Smooth muscle cell (in vitro differentiated cells): ENCODE measurements around the gene PPP6R3. TPM values are rescaled to one million over a fixed set of nuclear protein-coding genes. Genes with fewer than 3 reads are reported as not detected.

ENCODE experiments used
- DNase-seq: peaks from one replicate; lab custom pipeline; 2025; ENCODE audit not compliant: unreplicated experiment; lab: John Stamatoyannopoulos, UW
- H2AFZ ChIP-seq: fragments of 200-600 bp; sonication (generic); 2 replicates; pipeline ENCODE4 v1.6.0; 2016; ENCODE audit warnings: antibody characterized with exemption, low read depth, mild to moderate bottlenecking
- H3F3A ChIP-seq: fragments of 200-600 bp; sonication (generic); 2 replicates; pipeline ENCODE4 v1.6.0; 2017; ENCODE audit warnings: antibody characterized with exemption, low read depth
- H3K27ac ChIP-seq: fragments of 200-600 bp; sonication (generic); 2 replicates; pipeline ENCODE4 v1.5.1; 2016; ENCODE audit warnings: low read depth, mild to moderate bottlenecking
- H3K27me3 ChIP-seq: fragments of 200-600 bp; sonication (generic); 2 replicates; pipeline ENCODE4 v1.6.1; 2016; ENCODE audit warnings: low read depth, mild to moderate bottlenecking
- H3K36me3 ChIP-seq: fragments of 200-600 bp; sonication (generic); 2 replicates; pipeline ENCODE4 v1.5.1; 2016; ENCODE audit warnings: low read depth
- H3K4me1 ChIP-seq: fragments of 200-600 bp; sonication (generic); 2 replicates; pipeline ENCODE4 v1.5.1; 2016; ENCODE audit warnings: low read depth
- H3K4me2 ChIP-seq: fragments of 200-600 bp; sonication (generic); 2 replicates; pipeline ENCODE4 v1.6.0; 2016; ENCODE audit warnings: mild to moderate bottlenecking
- H3K4me3 ChIP-seq: fragments of 200-600 bp; sonication (generic); 2 replicates; pipeline ENCODE4 v1.5.1; 2016; ENCODE audit warnings: mild to moderate bottlenecking
- H3K79me2 ChIP-seq: fragments of 200-600 bp; sonication (generic); 2 replicates; pipeline ENCODE4 v1.6.0; 2016; ENCODE audit warnings: low read depth, mild to moderate bottlenecking
- H3K9ac ChIP-seq: fragments of 200-600 bp; sonication (generic); 2 replicates; pipeline ENCODE4 v1.6.0; 2016; ENCODE audit warnings: low read depth
- H3K9me3 ChIP-seq: fragments of 200-600 bp; sonication (generic); replicated peaks from 2 replicates; pipeline ENCODE4 v1.5.1; 2016; ENCODE audit warnings: low read depth
- H4K20me1 ChIP-seq: fragments of 200-600 bp; sonication (generic); 2 replicates; pipeline ENCODE4 v1.6.0; 2016; ENCODE audit warnings: low read depth
- CTCF ChIP-seq: fragments of 200-600 bp; sonication (generic); IDR thresholded peaks from 2 replicates; pipeline ENCODE4 v1.5.1; 2017; ENCODE audit warnings: borderline replicate concordance, mild to moderate bottlenecking, antibody characterized with exemption; ENCODE audit not compliant: insufficient read depth, poor library complexity, severe bottlenecking
- WGBS: methylation state at CpG from one replicate; pipeline ENCODE4 v1.1.7; 2016; ENCODE audit warnings: low lambda C conversion rate; 5-methylcytosine and 5-hydroxymethylcytosine counted together
- polyA plus RNA-seq: library from polyadenylated mRNA; unstranded; fragments of >200 nt; fragmentation: Nextera tagmentation; extraction: Ambion mirVana; gene quantifications from 2 replicates; pipeline ENCODE4 v1.2.1, GENCODE V29; 2016
- total RNA-seq: library from RNA; depleted of rRNA; stranded (reverse); fragments of >200 nt; gene quantifications from 2 replicates; pipeline ENCODE4 v1.2.3, GENCODE V29; 2014

Gene PPP6R3
- total and polyA plus RNA-seq, 2 experiments from 2014 or later: 28.4 to 121 TPM

GRCh38 chr11:68650801-68651200, 190.2 kb downstream of the PPP6R3 start:
- WGBS: 89% methylated on average over 14 of the region's 14 CpGs

GRCh38 chr11:68651208-68651984, 190.8 kb downstream of the PPP6R3 start:
- Histone ChIP-seq H3K4me3 (no peak overlapping the region), H3K36me3 (no peaks in the 10 kb centered on the region), H4K20me1 (no peaks in the 10 kb centered on the region), H2AFZ (peak overlapping the region; percentile 62), H3K9ac (no peak overlapping the region), H3K4me1 (no peaks in the 10 kb centered on the region), H3K27ac (no peak overlapping the region), H3K79me2 (no peaks in the 10 kb centered on the region), H3K9me3 (peaks cover 3% of the 10 kb centered on the region), H3K4me2 (peak overlapping the region; percentile 15), H3F3A (no peaks in the 10 kb centered on the region), H3K27me3 (no peaks in the 10 kb centered on the region)
- 58% methylated on average over 19 of the region's 22 CpGs for WGBS
- TF ChIP-seq CTCF: no peak
- no peak for DNase-seq

More at GRCh38 chr11:68650801-68651200, 190.2 kb downstream of the PPP6R3 start:
- Histone ChIP-seq H3K9me3 (peaks cover 3% of the 10 kb centered on the region), H3F3A (no peaks in the 10 kb centered on the region), H3K4me3 (no peak overlapping the region), H3K79me2 (no peaks in the 10 kb centered on the region), H3K27ac (no peak overlapping the region), H4K20me1 (no peaks in the 10 kb centered on the region), H3K36me3 (no peaks in the 10 kb centered on the region), H3K4me2 (no peak overlapping the region), H2AFZ (no peak overlapping the region), H3K27me3 (no peaks in the 10 kb centered on the region), H3K9ac (no peak overlapping the region), H3K4me1 (no peaks in the 10 kb centered on the region)
- no peak for DNase-seq
- no peak for TF ChIP-seq CTCF

- 77% methylated on average over 16 of the region's 16 CpGs for WGBS
- H3K4me2 ChIP-seq: peak overlapping the region; percentile 15
- H3K4me3 ChIP-seq: no peak overlapping the region
- no peaks in the 10 kb centered on the region for H4K20me1 ChIP-seq
- peak overlapping the region; percentile 62 for H2AFZ ChIP-seq
- H3K27me3 ChIP-seq: no peaks in the 10 kb centered on the region
- H3K9ac ChIP-seq: no peak overlapping the region
- no peak for TF ChIP-seq CTCF
- no peaks in the 10 kb centered on the region for H3K36me3 ChIP-seq
- DNase-seq: no peak
- H3K9me3 ChIP-seq: peaks cover 3% of the 10 kb centered on the region
- H3K79me2 ChIP-seq: no peaks in the 10 kb centered on the region
- no peaks in the 10 kb centered on the region for H3F3A ChIP-seq
- no peaks in the 10 kb centered on the region for H3K4me1 ChIP-seq
- H3K27ac ChIP-seq: no peak overlapping the region
Observed at GRCh38 chr11:68651985-68652682, 191.6 kb downstream of the PPP6R3 start.
